ENCODE data around the gene CDH13.

DNA sequence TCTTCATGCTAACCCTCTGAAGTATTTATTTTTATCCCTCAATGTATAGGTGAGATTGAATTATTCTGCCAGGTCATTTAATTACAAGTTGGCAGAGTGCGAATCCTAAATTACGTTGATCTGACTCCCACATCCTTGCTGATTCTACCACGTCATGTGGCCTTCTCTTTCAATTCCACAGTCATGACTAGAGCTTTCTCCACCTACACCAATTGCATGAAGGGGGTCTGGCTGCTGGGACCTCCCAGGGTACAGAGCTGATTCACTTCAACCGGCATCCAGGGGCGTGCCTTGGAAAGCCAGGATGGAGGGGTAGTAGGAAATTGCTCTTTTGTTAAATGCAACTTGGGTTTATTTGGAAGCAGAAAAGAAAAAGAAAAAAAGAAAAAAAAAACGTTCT lies 41.1 kb upstream of the CDH13 start:
- TF ChIP-seq, protein P1, sequence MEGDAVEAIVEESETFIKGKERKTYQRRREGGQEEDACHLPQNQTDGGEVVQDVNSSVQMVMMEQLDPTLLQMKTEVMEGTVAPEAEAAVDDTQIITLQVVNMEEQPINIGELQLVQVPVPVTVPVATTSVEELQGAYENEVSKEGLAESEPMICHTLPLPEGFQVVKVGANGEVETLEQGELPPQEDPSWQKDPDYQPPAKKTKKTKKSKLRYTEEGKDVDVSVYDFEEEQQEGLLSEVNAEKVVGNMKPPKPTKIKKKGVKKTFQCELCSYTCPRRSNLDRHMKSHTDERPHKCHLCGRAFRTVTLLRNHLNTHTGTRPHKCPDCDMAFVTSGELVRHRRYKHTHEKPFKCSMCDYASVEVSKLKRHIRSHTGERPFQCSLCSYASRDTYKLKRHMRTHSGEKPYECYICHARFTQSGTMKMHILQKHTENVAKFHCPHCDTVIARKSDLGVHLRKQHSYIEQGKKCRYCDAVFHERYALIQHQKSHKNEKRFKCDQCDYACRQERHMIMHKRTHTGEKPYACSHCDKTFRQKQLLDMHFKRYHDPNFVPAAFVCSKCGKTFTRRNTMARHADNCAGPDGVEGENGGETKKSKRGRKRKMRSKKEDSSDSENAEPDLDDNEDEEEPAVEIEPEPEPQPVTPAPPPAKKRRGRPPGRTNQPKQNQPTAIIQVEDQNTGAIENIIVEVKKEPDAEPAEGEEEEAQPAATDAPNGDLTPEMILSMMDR (IDR thresholded peaks at IDR 0.05): no peak
- no peak for TF ChIP-seq POLR2A (IDR thresholded peaks at IDR 0.05)

All from thyroid gland (tissue), 4 donors.